ENCODE data around the gene SMARCA2. TPM values are rescaled to one million over a fixed set of nuclear protein-coding genes. Genes with fewer than 3 reads are reported as not detected.

SMARCA2 gene
- 98.0 TPM for total RNA-seq
- long read RNA-seq, full-length matches to known transcripts: 8 of 75 reads
- long read RNA-seq, partial matches to known transcripts: 57 of 75 reads
- long read RNA-seq, other reads (novel, unspliced or antisense): 10 of 75 reads

GRCh38 chr9:2014696-2015580 lies at the start of gene SMARCA2:
Gene SMARCA2 (plus strand): TSS chr9:2015347. CDS start chr9:2029023, 13,676 bp downstream.
- no peak for TF ChIP-seq CTCF (IDR thresholded peaks at IDR 0.05; ENCODE audit: borderline replicate concordance)
- DNase-seq: peak; percentile 99
- intact Hi-C loops (cut with micrococcal nuclease): no loop called here
- H3K4me3 ChIP-seq: peak within 1 kb of the TSS; percentile 97
- H3K27me3 ChIP-seq (ENCODE audit: low read depth): no peaks in the 10 kb centered on the region
- peaks cover 60% of the 10 kb centered on the region for H3K4me1 ChIP-seq
- no peaks in the 10 kb centered on the region for H3K9me3 ChIP-seq (replicated peaks)
- H3K36me3 ChIP-seq: no peaks in the 10 kb centered on the region
- peak within 1 kb of the TSS; percentile 97 for H3K27ac ChIP-seq (replicated peaks)

DNA sequence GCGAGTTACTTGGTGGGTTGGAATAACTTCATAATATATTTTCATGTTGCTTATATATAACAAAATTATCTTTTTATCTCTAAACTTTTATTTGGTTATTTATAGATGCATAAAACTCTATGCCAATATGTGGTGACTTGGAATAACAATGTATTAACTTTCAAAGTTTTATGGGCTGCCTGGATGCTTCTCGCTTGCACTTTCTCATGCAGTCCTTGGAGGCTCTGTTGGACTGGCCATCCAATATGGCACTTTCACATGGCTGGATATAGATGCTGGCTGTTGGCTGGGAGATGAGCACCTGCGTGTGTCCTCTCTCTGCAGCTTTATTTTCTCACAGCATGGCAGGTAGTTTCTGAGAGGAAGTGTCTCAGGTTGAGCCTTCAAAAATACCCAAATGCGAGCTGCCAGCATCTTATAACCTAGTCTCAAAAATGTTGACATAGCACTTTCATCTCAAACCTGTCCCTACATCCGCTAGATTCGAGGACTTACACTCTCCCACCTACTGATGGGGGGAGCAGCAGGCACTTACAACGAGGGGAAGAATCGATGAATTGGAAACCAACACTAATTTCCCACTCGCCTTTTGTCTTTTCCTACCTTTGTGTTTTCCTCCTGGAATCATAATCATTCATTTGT lies 48.3 kb upstream of the SMARCA2 start:
- no peak overlapping the region for H3K4me3 ChIP-seq
- no peak for DNase-seq
- H3K36me3 ChIP-seq: no peaks in the 10 kb centered on the region
- no peak overlapping the region for H3K27ac ChIP-seq (replicated peaks)
- no peaks in the 10 kb centered on the region for H3K27me3 ChIP-seq (ENCODE audit: low read depth)
- H3K4me1 ChIP-seq: peaks cover 7% of the 10 kb centered on the region
- H3K9me3 ChIP-seq (replicated peaks): no peaks in the 10 kb centered on the region
- intact Hi-C loops (cut with micrococcal nuclease): no loop called here
- TF ChIP-seq CTCF (IDR thresholded peaks at IDR 0.05; ENCODE audit: borderline replicate concordance): no peak

DNA sequence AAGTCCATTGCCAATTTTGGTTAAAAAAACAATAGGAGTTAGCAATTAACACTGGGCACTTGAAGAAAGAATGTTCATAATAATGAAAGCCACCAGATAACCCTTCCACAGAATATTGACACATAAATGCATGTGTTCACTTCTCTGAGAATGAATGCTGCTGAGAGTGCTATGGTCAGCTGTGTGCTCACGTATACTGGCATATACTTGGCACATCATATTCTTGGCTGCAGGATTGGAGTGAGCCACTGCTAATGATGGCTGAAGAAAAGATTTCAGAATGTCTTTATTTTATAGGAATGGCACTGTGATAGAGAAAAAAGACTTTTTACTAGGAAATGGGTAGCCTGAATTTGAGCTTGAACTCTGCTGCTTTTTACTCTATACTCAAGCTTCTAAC lies 46.0 kb upstream of the SMARCA2 start:
- H3K9me3 ChIP-seq (replicated peaks): no peaks in the 10 kb centered on the region
- no peaks in the 10 kb centered on the region for H3K4me1 ChIP-seq
- intact Hi-C loops (cut with micrococcal nuclease): no loop called here
- no peaks in the 10 kb centered on the region for H3K27me3 ChIP-seq (ENCODE audit: low read depth)
- H3K4me3 ChIP-seq: no peak overlapping the region
- TF ChIP-seq CTCF (IDR thresholded peaks at IDR 0.05; ENCODE audit: borderline replicate concordance): no peak
- H3K36me3 ChIP-seq: no peaks in the 10 kb centered on the region
- no peak for DNase-seq
- H3K27ac ChIP-seq (replicated peaks): no peak overlapping the region

DNA sequence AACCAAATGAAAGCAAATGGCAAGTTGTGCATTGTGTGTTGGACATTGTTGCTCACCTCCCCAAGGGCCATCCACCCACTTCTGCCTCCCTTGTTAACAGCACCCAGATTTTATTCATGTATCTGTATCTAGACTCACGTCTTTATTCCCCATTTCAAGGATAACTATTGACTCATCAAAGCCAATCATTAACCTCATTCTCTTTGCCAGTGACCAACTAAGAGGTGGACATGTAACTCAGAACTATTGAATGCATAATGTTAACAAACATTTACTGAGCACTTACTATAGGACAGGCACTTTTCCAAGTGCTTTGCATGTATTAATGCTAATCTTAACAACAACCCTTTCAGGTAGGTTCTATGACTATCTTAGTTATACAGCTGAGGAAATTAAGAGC lies 45.2 kb upstream of the SMARCA2 start:
- Histone ChIP-seq H3K36me3 (no peaks in the 10 kb centered on the region), H3K4me3 (no peak overlapping the region), H3K27me3 (ENCODE audit: low read depth) (no peaks in the 10 kb centered on the region), H3K27ac (replicated peaks) (no peak overlapping the region), H3K4me1 (no peaks in the 10 kb centered on the region), H3K9me3 (replicated peaks) (no peaks in the 10 kb centered on the region)
- no peak for TF ChIP-seq CTCF (IDR thresholded peaks at IDR 0.05; ENCODE audit: borderline replicate concordance)
- intact Hi-C loops (cut with micrococcal nuclease): no loop called here
- no peak for DNase-seq

DNA sequence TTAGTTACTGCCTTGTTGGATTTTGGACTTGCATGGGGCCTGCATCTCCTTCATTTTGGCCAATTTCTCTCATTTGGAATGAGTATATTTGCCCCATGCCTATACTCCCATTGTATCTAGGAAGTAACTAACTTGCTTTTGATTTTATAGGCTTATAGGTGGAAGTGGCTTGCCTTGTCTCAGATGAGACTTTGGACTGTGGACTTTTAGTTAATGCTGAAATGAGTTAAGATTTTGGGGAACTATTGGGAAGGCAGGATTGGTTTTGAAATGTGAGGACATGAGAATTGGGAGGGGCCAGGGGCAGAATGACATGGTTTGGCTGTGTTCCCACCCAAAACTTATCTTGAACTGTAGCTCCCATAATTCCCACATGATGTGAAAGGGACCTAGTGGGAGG lies 42.5 kb upstream of the SMARCA2 start:
- H3K36me3 ChIP-seq: no peaks in the 10 kb centered on the region
- intact Hi-C loops (cut with micrococcal nuclease): no loop called here
- no peak for TF ChIP-seq CTCF (IDR thresholded peaks at IDR 0.05; ENCODE audit: borderline replicate concordance)

More for the DNA sequence above, 42.5 kb upstream of the SMARCA2 start:
- H3K27me3 ChIP-seq (ENCODE audit: low read depth): no peaks in the 10 kb centered on the region
- no peak overlapping the region for H3K27ac ChIP-seq (replicated peaks)
- DNase-seq: no peak
- H3K9me3 ChIP-seq (replicated peaks): no peaks in the 10 kb centered on the region
- H3K4me1 ChIP-seq: no peaks in the 10 kb centered on the region
- no peak overlapping the region for H3K4me3 ChIP-seq

All from left ventricle myocardium inferior (tissue), 1 donor.